Choroid plexus epithelial cell (primary cell): ENCODE results near the gene PDS5A.
"Not testable (repeated sequence)": the region's sequence is repeated elsewhere in the genome, so short reads cannot be mapped to it uniquely, and the experiment has no call there.

Experiments
- DNase-seq: peaks from one replicate; pipeline ENCODE4 v3.0.0-alpha.2; 2010; ENCODE audit warnings: low read depth
- H3K4me3 ChIP-seq: 2 replicates; pipeline ENCODE4 v1.5.1; 2011; ENCODE audit warnings: low read depth, mild to moderate bottlenecking, control low read depth, low read length, moderate library complexity
- CTCF ChIP-seq: conservative IDR thresholded peaks from 2 replicates; pipeline ENCODE4 v1.5.1; 2011; ENCODE audit warnings: low read depth, mild to moderate bottlenecking, control low read depth, inconsistent platforms, low read length, moderate library complexity

Gene PDS5A

GRCh38 chr4:39928538-39928937 lies 49.2 kb downstream of the PDS5A start:
- no peak for TF ChIP-seq CTCF
- no peak overlapping the region for H3K4me3 ChIP-seq
- no peak for DNase-seq

- TF ChIP-seq CTCF: no peak
- DNase-seq: no peak
- no peak overlapping the region for H3K4me3 ChIP-seq
Measured at GRCh38 chr4:39924014-39924413, 53.7 kb downstream of the PDS5A start.

- H3K4me3 ChIP-seq: no peak overlapping the region
- TF ChIP-seq CTCF: no peak
- no peak for DNase-seq
Measured at GRCh38 chr4:39922399-39922798, 55.3 kb downstream of the PDS5A start.

- H3K4me3 ChIP-seq: no peak overlapping the region
- TF ChIP-seq CTCF: no peak
- DNase-seq: no peak
Measured at GRCh38 chr4:39913471-39913870, 64.2 kb downstream of the PDS5A start.

- H3K4me3 ChIP-seq: no peak overlapping the region
- TF ChIP-seq CTCF: no peak
- DNase-seq: no peak
Measured at GRCh38 chr4:39910064-39910463, 67.6 kb downstream of the PDS5A start.

- no peak overlapping the region for H3K4me3 ChIP-seq
- no peak for TF ChIP-seq CTCF
- peak; percentile 26 for DNase-seq
Measured at GRCh38 chr4:39908284-39908683, 69.4 kb downstream of the PDS5A start.

- no peak for TF ChIP-seq CTCF
- H3K4me3 ChIP-seq: no peak overlapping the region
- no peak for DNase-seq
Measured at GRCh38 chr4:39905656-39906055, 72.1 kb downstream of the PDS5A start.

GRCh38 chr4:39905019-39905418 lies 72.7 kb downstream of the PDS5A start:
- DNase-seq, H3K4me3 ChIP-seq: not testable (repeated sequence)
